Neutrophil (primary cell): ENCODE data around the gene AQP4.

Source experiments
- H3K27ac ChIP-seq: fragments of 200-600 bp; sonication (generic); 2 replicates; pipeline ENCODE4 v1.5.1; 2016; ENCODE audit warnings: mild to moderate bottlenecking, moderate library complexity
- H3K27me3 ChIP-seq: fragments of 200-600 bp; sonication (generic); 2 replicates; pipeline ENCODE4 v1.6.0; 2016; ENCODE audit warnings: mild to moderate bottlenecking
- H3K36me3 ChIP-seq: fragments of 200-600 bp; sonication (generic); 2 replicates; pipeline ENCODE4 v1.5.1; 2017
- H3K4me1 ChIP-seq, 2 experiments: fragments of 200-600 bp in 1 of 2; sonication (generic) in 1 of 2; 1 replicate in 1 of 2; 2 replicates in 1 of 2; pipeline versions ENCODE4 v1.5.1 to v1.6.1; 2013 to 2016; ENCODE audit warnings: low read depth in 1 of 2, low read length in 1 of 2, mild to moderate bottlenecking in 1 of 2, moderate library complexity in 1 of 2; ENCODE audit not compliant: control insufficient read depth in 1 of 2, insufficient read depth in 1 of 2
- H3K4me3 ChIP-seq, 2 experiments: fragments of 200-600 bp in 1 of 2; sonication (generic) in 1 of 2; 1 replicate in 1 of 2; 2 replicates in 1 of 2; pipeline ENCODE4 v1.5.1; 2013 to 2016; ENCODE audit warnings: low read depth in 1 of 2, low read length in 1 of 2, mild to moderate bottlenecking in 1 of 2, moderate library complexity in 1 of 2
- H3K9me3 ChIP-seq: fragments of 200-600 bp; sonication (generic); 2 replicates; pipeline ENCODE4 v1.5.1; 2016
- TF ChIP-seq, protein P1 (sequence below): fragments of 200-600 bp; sonication (generic); IDR thresholded peaks from 2 replicates; pipeline ENCODE4 v1.5.1; 2016; ENCODE audit warnings: antibody characterized with exemption

The AQP4 gene

DNA sequence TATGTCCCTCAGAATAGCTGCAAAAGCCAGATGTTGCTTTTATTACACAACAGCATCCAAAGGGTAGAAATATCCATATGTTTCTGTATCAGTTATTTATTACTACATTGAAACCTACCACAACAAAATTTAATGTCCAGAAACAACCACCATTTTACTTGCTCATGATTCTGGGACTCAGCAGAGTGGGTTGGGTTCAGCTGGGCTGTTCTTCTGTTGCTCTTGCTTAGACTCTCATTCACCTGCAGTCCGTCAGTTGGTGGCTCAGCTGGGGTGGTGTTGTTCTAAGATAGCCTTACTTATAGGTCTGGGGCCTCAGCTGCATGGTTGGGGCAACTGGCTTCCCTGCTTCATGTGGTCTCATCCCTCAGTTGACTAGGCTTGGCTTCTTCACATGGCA is 21.7 kb downstream of the AQP4 start:
- H3K27ac ChIP-seq: no peak overlapping the region
- TF ChIP-seq, protein P1, sequence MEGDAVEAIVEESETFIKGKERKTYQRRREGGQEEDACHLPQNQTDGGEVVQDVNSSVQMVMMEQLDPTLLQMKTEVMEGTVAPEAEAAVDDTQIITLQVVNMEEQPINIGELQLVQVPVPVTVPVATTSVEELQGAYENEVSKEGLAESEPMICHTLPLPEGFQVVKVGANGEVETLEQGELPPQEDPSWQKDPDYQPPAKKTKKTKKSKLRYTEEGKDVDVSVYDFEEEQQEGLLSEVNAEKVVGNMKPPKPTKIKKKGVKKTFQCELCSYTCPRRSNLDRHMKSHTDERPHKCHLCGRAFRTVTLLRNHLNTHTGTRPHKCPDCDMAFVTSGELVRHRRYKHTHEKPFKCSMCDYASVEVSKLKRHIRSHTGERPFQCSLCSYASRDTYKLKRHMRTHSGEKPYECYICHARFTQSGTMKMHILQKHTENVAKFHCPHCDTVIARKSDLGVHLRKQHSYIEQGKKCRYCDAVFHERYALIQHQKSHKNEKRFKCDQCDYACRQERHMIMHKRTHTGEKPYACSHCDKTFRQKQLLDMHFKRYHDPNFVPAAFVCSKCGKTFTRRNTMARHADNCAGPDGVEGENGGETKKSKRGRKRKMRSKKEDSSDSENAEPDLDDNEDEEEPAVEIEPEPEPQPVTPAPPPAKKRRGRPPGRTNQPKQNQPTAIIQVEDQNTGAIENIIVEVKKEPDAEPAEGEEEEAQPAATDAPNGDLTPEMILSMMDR: no peak
- H3K27me3 ChIP-seq: no peaks in the 10 kb centered on the region
- H3K9me3 ChIP-seq: no peaks in the 10 kb centered on the region
- no peaks in the 10 kb centered on the region for H3K4me1 ChIP-seq
- H3K4me3 ChIP-seq: no peak overlapping the region
- no peaks in the 10 kb centered on the region for H3K36me3 ChIP-seq

GRCh38 chr18:26840965-26841364 is 24.5 kb downstream of the AQP4 start:
- Histone ChIP-seq H3K9me3 (no peaks in the 10 kb centered on the region), H3K36me3 (no peaks in the 10 kb centered on the region), H3K27me3 (no peaks in the 10 kb centered on the region), H3K4me3 (no peak overlapping the region), H3K4me1 (no peaks in the 10 kb centered on the region), H3K27ac (no peak overlapping the region)
- TF ChIP-seq, protein P1: no peak

DNA sequence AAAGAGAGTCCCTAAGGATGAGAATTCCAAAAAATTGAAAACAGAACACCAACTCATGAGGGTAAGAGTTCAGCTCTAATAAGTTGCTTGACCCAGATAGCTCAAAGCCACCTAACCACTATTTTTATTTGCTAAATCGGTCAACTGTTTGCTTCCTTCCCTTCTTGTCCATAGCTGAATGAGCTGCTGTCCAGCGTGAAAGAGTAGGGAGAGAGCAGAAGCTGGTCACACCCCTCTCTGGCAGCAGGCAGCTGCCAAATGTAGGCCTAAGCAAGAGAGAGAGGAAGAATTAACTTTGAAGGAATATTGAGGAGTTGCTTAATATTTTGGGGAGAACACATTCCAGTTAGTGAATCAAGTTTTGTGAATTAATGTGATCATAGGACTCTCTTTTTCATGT is 25.9 kb downstream of the AQP4 start:
- TF ChIP-seq, protein P1: no peak
- Histone ChIP-seq H3K4me1 (no peaks in the 10 kb centered on the region), H3K36me3 (no peaks in the 10 kb centered on the region), H3K4me3 (no peak overlapping the region), H3K27ac (no peak overlapping the region), H3K9me3 (no peaks in the 10 kb centered on the region), H3K27me3 (no peaks in the 10 kb centered on the region)

GRCh38 chr18:26832302-26832701 is 33.2 kb downstream of the AQP4 start:
- H3K36me3 ChIP-seq: no peaks in the 10 kb centered on the region
- peaks cover 1% of the 10 kb centered on the region for H3K27me3 ChIP-seq
- no peak overlapping the region for H3K4me3 ChIP-seq
- H3K9me3 ChIP-seq: no peaks in the 10 kb centered on the region
- TF ChIP-seq, protein P1: no peak
- no peak overlapping the region for H3K27ac ChIP-seq
- H3K4me1 ChIP-seq: no peaks in the 10 kb centered on the region

DNA sequence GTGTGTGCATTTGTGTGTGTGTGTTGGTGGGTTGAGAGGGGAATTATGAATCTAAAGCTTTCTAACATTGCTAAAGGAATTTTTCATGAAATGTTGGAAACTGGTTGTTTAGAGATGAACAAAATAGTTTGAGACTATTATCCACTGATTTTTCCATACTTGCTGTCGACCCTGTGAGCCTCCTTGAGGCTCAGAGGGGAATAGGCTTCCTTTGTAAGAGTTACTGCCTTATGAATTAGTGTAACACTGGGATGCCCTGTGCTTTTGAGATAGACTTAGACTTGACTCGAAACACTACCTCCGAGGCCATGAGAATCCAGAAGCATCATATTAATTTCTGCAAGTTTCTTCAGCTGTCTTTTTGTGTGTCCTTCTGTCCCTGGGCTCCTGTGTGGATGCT is 37.9 kb downstream of the AQP4 start:
- no peaks in the 10 kb centered on the region for H3K36me3 ChIP-seq
- H3K27ac ChIP-seq: no peak overlapping the region
- no peaks in the 10 kb centered on the region for H3K9me3 ChIP-seq
- no peaks in the 10 kb centered on the region for H3K4me1 ChIP-seq
- H3K27me3 ChIP-seq: peaks cover 12% of the 10 kb centered on the region
- H3K4me3 ChIP-seq: no peak overlapping the region
- TF ChIP-seq, protein P1: no peak

DNA sequence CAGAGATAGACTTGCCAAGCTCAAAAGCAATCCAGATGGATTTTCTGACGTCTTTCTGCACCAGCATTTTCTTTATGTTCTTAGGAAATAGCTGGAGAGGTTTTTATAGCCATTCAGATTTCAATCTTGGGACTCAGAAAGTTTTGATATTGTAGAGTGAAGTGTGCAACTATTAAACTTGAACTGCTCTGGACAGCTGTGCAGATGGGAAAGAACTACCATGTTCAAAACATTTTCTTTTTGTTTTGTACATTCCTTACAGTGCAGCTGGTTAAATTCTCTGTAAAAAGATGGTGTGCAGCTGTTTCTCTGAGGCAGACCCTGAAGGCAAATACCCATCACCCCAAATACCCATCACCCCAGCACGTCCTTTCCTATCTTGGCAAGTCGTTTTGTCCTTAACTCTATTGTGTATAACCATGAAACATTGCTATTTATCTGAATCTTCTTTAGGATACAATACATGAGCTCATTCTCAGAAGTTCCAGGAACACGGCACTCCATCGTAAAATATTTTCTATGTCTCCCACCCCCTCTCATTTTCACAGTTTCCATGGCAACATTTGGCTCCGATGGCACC is 38.8 kb downstream of the AQP4 start:
- Histone ChIP-seq H3K27ac (no peak overlapping the region), H3K36me3 (no peaks in the 10 kb centered on the region), H3K9me3 (no peaks in the 10 kb centered on the region), H3K4me3 (no peak overlapping the region), H3K27me3 (peaks cover 12% of the 10 kb centered on the region), H3K4me1 (no peaks in the 10 kb centered on the region)
- TF ChIP-seq, protein P1: no peak
